Measurements from ENCODE around the gene DYRK3.

GRCh38 chr1:206651958-206652890 lies 16.9 kb downstream of the DYRK3 start:
- TF ChIP-seq POLR2A (IDR thresholded peaks at IDR 0.05; ENCODE audit: low read depth, low read length): no peak
- no peak for TF ChIP-seq POLR2AphosphoS5 (IDR thresholded peaks at IDR 0.05; ENCODE audit: low read depth, low read length)
- TF ChIP-seq SPI1 (IDR thresholded peaks at IDR 0.05; ENCODE audit: low read depth, low read length): no peak
